Smooth muscle cell (in vitro differentiated cells): Measurements from ENCODE around the gene FAM110A. TPM values are rescaled to one million over a fixed set of nuclear protein-coding genes. Genes with fewer than 3 reads are reported as not detected.

Source experiments
- DNase-seq: peaks from one replicate; lab custom pipeline; 2025; ENCODE audit not compliant: unreplicated experiment; lab: John Stamatoyannopoulos, UW
- H2AFZ ChIP-seq: fragments of 200-600 bp; sonication (generic); 2 replicates; pipeline ENCODE4 v1.6.0; 2016; ENCODE audit warnings: antibody characterized with exemption, low read depth, mild to moderate bottlenecking
- H3F3A ChIP-seq: fragments of 200-600 bp; sonication (generic); 2 replicates; pipeline ENCODE4 v1.6.0; 2017; ENCODE audit warnings: antibody characterized with exemption, low read depth
- H3K27ac ChIP-seq: fragments of 200-600 bp; sonication (generic); 2 replicates; pipeline ENCODE4 v1.5.1; 2016; ENCODE audit warnings: low read depth, mild to moderate bottlenecking
- H3K27me3 ChIP-seq: fragments of 200-600 bp; sonication (generic); 2 replicates; pipeline ENCODE4 v1.6.1; 2016; ENCODE audit warnings: low read depth, mild to moderate bottlenecking
- H3K36me3 ChIP-seq: fragments of 200-600 bp; sonication (generic); 2 replicates; pipeline ENCODE4 v1.5.1; 2016; ENCODE audit warnings: low read depth
- H3K4me1 ChIP-seq: fragments of 200-600 bp; sonication (generic); 2 replicates; pipeline ENCODE4 v1.5.1; 2016; ENCODE audit warnings: low read depth
- H3K4me2 ChIP-seq: fragments of 200-600 bp; sonication (generic); 2 replicates; pipeline ENCODE4 v1.6.0; 2016; ENCODE audit warnings: mild to moderate bottlenecking
- H3K4me3 ChIP-seq: fragments of 200-600 bp; sonication (generic); 2 replicates; pipeline ENCODE4 v1.5.1; 2016; ENCODE audit warnings: mild to moderate bottlenecking
- H3K79me2 ChIP-seq: fragments of 200-600 bp; sonication (generic); 2 replicates; pipeline ENCODE4 v1.6.0; 2016; ENCODE audit warnings: low read depth, mild to moderate bottlenecking
- H3K9ac ChIP-seq: fragments of 200-600 bp; sonication (generic); 2 replicates; pipeline ENCODE4 v1.6.0; 2016; ENCODE audit warnings: low read depth
- H3K9me3 ChIP-seq: fragments of 200-600 bp; sonication (generic); replicated peaks from 2 replicates; pipeline ENCODE4 v1.5.1; 2016; ENCODE audit warnings: low read depth
- H4K20me1 ChIP-seq: fragments of 200-600 bp; sonication (generic); 2 replicates; pipeline ENCODE4 v1.6.0; 2016; ENCODE audit warnings: low read depth
- WGBS: methylation state at CpG from one replicate; pipeline ENCODE4 v1.1.7; 2016; ENCODE audit warnings: low lambda C conversion rate; 5-methylcytosine and 5-hydroxymethylcytosine counted together
- polyA plus RNA-seq: library from polyadenylated mRNA; unstranded; fragments of >200 nt; fragmentation: Nextera tagmentation; extraction: Ambion mirVana; gene quantifications from 2 replicates; pipeline ENCODE4 v1.2.1, GENCODE V29; 2016
- total RNA-seq: library from RNA; depleted of rRNA; stranded (reverse); fragments of >200 nt; gene quantifications from 2 replicates; pipeline ENCODE4 v1.2.3, GENCODE V29; 2014
- TF ChIP-seq, protein P1 (sequence below): fragments of 200-600 bp; sonication (generic); IDR thresholded peaks from 2 replicates; pipeline ENCODE4 v1.5.1; 2017; ENCODE audit warnings: borderline replicate concordance, mild to moderate bottlenecking, antibody characterized with exemption; ENCODE audit not compliant: insufficient read depth, poor library complexity, severe bottlenecking

The FAM110A gene
- total and polyA plus RNA-seq, 2 experiments from 2014 or later, result 5.3 to 5.6 TPM

DNA sequence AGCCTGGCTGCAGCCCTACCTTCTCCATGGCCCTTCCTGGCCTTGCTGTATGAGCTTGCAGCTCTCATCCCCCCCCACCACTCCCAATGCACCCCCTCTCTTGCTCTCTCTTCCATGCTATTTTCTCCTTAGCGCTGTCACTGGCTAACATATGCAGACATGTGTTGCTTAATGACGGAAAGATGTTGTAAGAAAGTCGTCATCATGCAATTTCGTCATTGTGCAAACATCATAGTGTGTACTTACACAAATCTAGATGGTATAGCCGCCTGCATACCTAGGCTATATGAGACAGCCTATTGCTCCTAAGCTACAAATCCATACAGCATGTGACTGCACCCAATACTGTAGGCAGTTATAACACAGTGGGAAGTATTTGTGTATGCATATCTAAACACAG is 55.6 kb downstream of the FAM110A start:
- no peaks in the 10 kb centered on the region for H3F3A ChIP-seq
- peaks cover 26% of the 10 kb centered on the region for H3K27me3 ChIP-seq
- WGBS, result 93% methylated on average over 5 of the region's 5 CpGs
- H3K9ac ChIP-seq, result no peak overlapping the region
- H3K27ac ChIP-seq, result no peak overlapping the region
- no peaks in the 10 kb centered on the region for H3K79me2 ChIP-seq
- H3K4me1 ChIP-seq, result no peaks in the 10 kb centered on the region
- no peak overlapping the region for H3K4me3 ChIP-seq
- H2AFZ ChIP-seq, result no peak overlapping the region
- no peak overlapping the region for H3K4me2 ChIP-seq
- no peaks in the 10 kb centered on the region for H3K36me3 ChIP-seq
- H3K9me3 ChIP-seq, result no peaks in the 10 kb centered on the region
- DNase-seq, result no peak
- no peaks in the 10 kb centered on the region for H4K20me1 ChIP-seq
- TF ChIP-seq, protein P1, sequence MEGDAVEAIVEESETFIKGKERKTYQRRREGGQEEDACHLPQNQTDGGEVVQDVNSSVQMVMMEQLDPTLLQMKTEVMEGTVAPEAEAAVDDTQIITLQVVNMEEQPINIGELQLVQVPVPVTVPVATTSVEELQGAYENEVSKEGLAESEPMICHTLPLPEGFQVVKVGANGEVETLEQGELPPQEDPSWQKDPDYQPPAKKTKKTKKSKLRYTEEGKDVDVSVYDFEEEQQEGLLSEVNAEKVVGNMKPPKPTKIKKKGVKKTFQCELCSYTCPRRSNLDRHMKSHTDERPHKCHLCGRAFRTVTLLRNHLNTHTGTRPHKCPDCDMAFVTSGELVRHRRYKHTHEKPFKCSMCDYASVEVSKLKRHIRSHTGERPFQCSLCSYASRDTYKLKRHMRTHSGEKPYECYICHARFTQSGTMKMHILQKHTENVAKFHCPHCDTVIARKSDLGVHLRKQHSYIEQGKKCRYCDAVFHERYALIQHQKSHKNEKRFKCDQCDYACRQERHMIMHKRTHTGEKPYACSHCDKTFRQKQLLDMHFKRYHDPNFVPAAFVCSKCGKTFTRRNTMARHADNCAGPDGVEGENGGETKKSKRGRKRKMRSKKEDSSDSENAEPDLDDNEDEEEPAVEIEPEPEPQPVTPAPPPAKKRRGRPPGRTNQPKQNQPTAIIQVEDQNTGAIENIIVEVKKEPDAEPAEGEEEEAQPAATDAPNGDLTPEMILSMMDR, result no peak

DNA sequence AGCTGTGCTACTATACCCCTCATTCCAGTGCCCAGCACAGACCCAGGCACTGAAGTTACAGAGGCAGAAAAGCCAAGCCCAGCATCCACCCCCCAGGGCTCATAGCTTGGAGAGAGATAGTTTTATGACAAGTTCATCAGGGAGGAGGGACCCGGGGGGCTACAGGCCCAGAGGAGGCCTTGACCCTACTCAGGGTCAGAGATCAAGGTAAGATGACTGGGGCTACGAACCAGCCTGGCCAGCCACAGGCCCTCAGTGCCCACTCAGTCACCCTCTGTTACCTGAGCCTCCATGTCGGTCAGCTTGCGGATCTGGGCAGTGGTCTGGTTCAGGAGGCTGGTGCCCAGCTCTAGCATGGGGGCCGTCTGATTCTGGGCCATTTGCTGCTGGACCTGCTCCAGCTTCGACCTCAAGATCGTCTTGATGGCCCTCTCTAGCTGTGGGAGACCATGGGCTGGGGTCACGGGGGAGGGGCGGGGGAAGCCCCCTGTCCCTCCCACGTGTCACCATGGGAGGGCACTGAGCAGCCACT is 56.5 kb downstream of the FAM110A start:
- no peaks in the 10 kb centered on the region for H3K9me3 ChIP-seq
- no peak overlapping the region for H3K4me2 ChIP-seq
- no peaks in the 10 kb centered on the region for H3K4me1 ChIP-seq
- H3K79me2 ChIP-seq, result no peaks in the 10 kb centered on the region
- peaks cover 21% of the 10 kb centered on the region for H3K27me3 ChIP-seq
- no peak overlapping the region for H2AFZ ChIP-seq
- TF ChIP-seq, protein P1, result no peak
- no peaks in the 10 kb centered on the region for H4K20me1 ChIP-seq
- WGBS, result 80% methylated on average over 10 of the region's 10 CpGs
- no peaks in the 10 kb centered on the region for H3K36me3 ChIP-seq
- no peak overlapping the region for H3K9ac ChIP-seq
- no peak overlapping the region for H3K4me3 ChIP-seq
- no peaks in the 10 kb centered on the region for H3F3A ChIP-seq
- DNase-seq, result no peak
- no peak overlapping the region for H3K27ac ChIP-seq

DNA sequence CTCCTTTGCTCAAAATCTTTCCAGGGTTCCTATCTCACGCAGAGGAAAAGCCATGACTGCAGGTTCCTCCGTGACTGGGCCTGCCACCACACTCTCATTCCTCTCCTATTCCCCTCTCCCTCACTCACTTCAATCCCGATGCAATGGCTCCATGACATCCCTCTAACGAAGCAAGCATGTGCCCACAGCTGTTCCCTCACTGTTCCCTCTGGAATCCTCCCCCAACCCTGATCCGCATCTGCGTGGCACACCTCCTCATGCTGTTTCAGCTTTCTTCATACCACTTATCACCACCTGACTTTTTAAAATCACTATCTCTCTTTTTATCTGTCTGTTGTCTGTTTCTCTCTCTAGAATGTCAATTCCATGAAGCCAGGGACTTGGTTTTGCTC is 57.1 kb downstream of the FAM110A start:
- Histone ChIP-seq H3K27me3 (peaks cover 15% of the 10 kb centered on the region), H2AFZ (no peak overlapping the region), H4K20me1 (no peaks in the 10 kb centered on the region), H3K36me3 (no peaks in the 10 kb centered on the region), H3K4me1 (no peaks in the 10 kb centered on the region), H3K9ac (no peak overlapping the region), H3F3A (no peaks in the 10 kb centered on the region), H3K79me2 (no peaks in the 10 kb centered on the region), H3K9me3 (no peaks in the 10 kb centered on the region), H3K27ac (no peak overlapping the region), H3K4me2 (no peak overlapping the region), H3K4me3 (no peak overlapping the region)
- no peak for DNase-seq
- TF ChIP-seq, protein P1, result no peak
- 85% methylated on average over 6 of the region's 6 CpGs for WGBS

DNA sequence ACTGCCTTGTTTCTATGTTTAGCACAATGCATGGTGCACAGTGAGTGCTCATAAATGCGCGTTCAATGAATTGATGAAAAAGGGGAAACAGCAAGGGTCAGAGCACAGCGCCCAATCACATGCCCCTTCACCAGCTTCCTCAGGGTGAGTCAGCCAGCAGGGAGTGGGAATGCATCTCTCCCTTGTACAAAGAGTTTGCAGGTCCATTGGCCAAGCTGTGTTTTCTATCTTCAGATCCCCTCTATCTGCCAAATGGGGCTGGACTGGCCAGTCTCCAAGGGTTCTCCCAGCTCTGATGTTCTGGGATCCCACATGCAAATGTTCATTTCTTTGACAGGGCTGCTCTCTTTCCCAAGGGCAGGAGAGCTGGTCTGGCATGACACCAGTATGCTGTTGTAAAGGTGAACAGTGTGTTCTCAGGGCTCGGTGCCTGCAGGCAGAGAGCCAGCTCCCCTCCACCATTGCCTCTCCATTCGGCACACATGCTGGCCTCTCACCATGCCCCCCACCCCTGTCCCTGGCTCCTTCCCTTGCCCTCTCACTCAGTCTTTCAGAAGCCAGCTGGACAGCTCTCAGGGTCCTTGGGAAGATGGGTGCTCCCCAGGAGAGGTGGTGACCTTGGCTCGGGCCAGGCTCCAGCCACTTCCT is 57.7 kb downstream of the FAM110A start:
- H3K9me3 ChIP-seq, result no peaks in the 10 kb centered on the region
- no peaks in the 10 kb centered on the region for H3K36me3 ChIP-seq
- no peak for DNase-seq
- no peaks in the 10 kb centered on the region for H4K20me1 ChIP-seq
- H2AFZ ChIP-seq, result no peak overlapping the region
- H3F3A ChIP-seq, result no peaks in the 10 kb centered on the region
- no peak overlapping the region for H3K4me3 ChIP-seq
- H3K27me3 ChIP-seq, result peaks cover 10% of the 10 kb centered on the region
- H3K4me2 ChIP-seq, result no peak overlapping the region
- TF ChIP-seq, protein P1, result no peak
- 90% methylated on average over 6 of the region's 6 CpGs for WGBS
- H3K27ac ChIP-seq, result no peak overlapping the region
- no peak overlapping the region for H3K9ac ChIP-seq
- no peaks in the 10 kb centered on the region for H3K79me2 ChIP-seq
- no peaks in the 10 kb centered on the region for H3K4me1 ChIP-seq
